Esophagus muscularis mucosa (tissue), 3 donors: ENCODE data around the gene NTN1.

Experiments used
- CTCF ChIP-seq, 3 experiments: fragments of 200-600 bp in 2 of 3; fragments of 450-650 bp in 1 of 3; sonication (generic) in 2 of 3; IDR thresholded peaks; one replicate each; pipeline ENCODE4 v1.5.1; 2017 to 2019; ENCODE audit warnings: antibody characterized with exemption in 3 of 3, mild to moderate bottlenecking in 2 of 3, moderate library complexity in 1 of 3
- POLR2AphosphoS5 ChIP-seq, 2 donors: sonication (generic); formaldehyde crosslinking; IDR thresholded peaks; one replicate each; pipeline ENCODE4 v1.6.1; 2017; ENCODE audit warnings: antibody characterized with exemption in 2 of 2

- TF ChIP-seq POLR2AphosphoS5 (IDR thresholded peaks at IDR 0.05) = no peak
- no peak for TF ChIP-seq CTCF (IDR thresholded peaks at IDR 0.05)
Measured at GRCh38 chr17:9167379-9167778, 146.1 kb downstream of the NTN1 start.
